Hindlimb muscle (tissue), 1 donor: ENCODE measurements around the gene IPO8. TPM values are rescaled to one million over a fixed set of nuclear protein-coding genes. Genes with fewer than 3 reads are reported as not detected.
"Not testable (repeated sequence)": the region's sequence is repeated elsewhere in the genome, so short reads cannot be mapped to it uniquely, and the experiment has no call there.

Experiments
- DNase-seq: peaks from one replicate; pipeline ENCODE4 v3.0.0-alpha.2; 2013
- polyA plus RNA-seq: library from polyadenylated mRNA; unstranded; fragments of 120-200 nt; gene quantifications from one replicate; pipeline ENCODE4 v1.2.1, GENCODE V29; 2013; ENCODE audit not compliant: insufficient read length

Gene IPO8
- polyA plus RNA-seq, 1 donor, result 25.8 TPM

- no peak for DNase-seq
Observed at GRCh38 chr12:30603129-30603528, 92.5 kb downstream of the IPO8 start.

GRCh38 chr12:30602678-30603077, 93.0 kb downstream of the IPO8 start:
- no peak for DNase-seq

- peak; percentile 9 for DNase-seq
Observed at GRCh38 chr12:30599608-30600007, 96.1 kb downstream of the IPO8 start.

GRCh38 chr12:30598889-30599288, 96.8 kb downstream of the IPO8 start:
- DNase-seq, result no peak

GRCh38 chr12:30595742-30596141, 99.9 kb downstream of the IPO8 start:
- no peak for DNase-seq

- no peak for DNase-seq
Observed at GRCh38 chr12:30594509-30594908, 101.2 kb downstream of the IPO8 start.

- DNase-seq, result not testable (repeated sequence)
Observed at GRCh38 chr12:30588572-30588971, 107.1 kb downstream of the IPO8 start.

- DNase-seq, result no peak
Observed at GRCh38 chr12:30587782-30588181, 107.9 kb downstream of the IPO8 start.

GRCh38 chr12:30585877-30586276, 109.8 kb downstream of the IPO8 start:
- no peak for DNase-seq

- DNase-seq, result no peak
Observed at GRCh38 chr12:30582943-30583342, 112.7 kb downstream of the IPO8 start.

- no peak for DNase-seq
Observed at GRCh38 chr12:30580344-30580743, 115.3 kb downstream of the IPO8 start.

Other genes starting within 250 kb of the IPO8 start
- 28.5 TPM for gene CAPRIN2, start 59.1 kb upstream of the IPO8 start, polyA plus RNA-seq
- 5.9 TPM for gene TSPAN11, start 230.9 kb upstream of the IPO8 start, polyA plus RNA-seq